Esophagus squamous epithelium (tissue), 5 donors: ENCODE results near the gene CLSTN2. TPM values are rescaled to one million over a fixed set of nuclear protein-coding genes. Genes with fewer than 3 reads are reported as not detected.

Source experiments
- DNase-seq: peaks from one replicate; lab custom pipeline; 2025; lab: John Stamatoyannopoulos, UW
- H3K27ac ChIP-seq, 4 donors: fragments of 200-600 bp; sonication (generic); one replicate each; pipeline ENCODE4 v1.5.1; 2016 to 2019; ENCODE audit warnings: mild to moderate bottlenecking in 1 of 4
- H3K27me3 ChIP-seq, 4 donors: fragments of 200-600 bp; sonication (generic); 1 replicate in 3 of 4; 2 replicates in 1 of 4; pipeline versions ENCODE4 v1.5.1 to v1.6.0; 2017 to 2021; ENCODE audit warnings: antibody characterized with exemption in 1 of 4
- H3K36me3 ChIP-seq, 3 donors: fragments of 200-600 bp; sonication (generic); one replicate each; pipeline ENCODE4 v1.5.1; 2016 to 2019
- H3K4me1 ChIP-seq, 3 donors: fragments of 200-600 bp; sonication (generic); one replicate each; pipeline ENCODE4 v1.5.1; 2017 to 2019
- H3K4me3 ChIP-seq, 4 donors: fragments of 200-600 bp; sonication (generic); 1 replicate in 3 of 4; 2 replicates in 1 of 4; pipeline ENCODE4 v1.5.1; 2016 to 2019; ENCODE audit warnings: mild to moderate bottlenecking in 2 of 4, moderate library complexity in 1 of 4
- H3K9me3 ChIP-seq, 3 donors: fragments of 200-600 bp; sonication (generic); one replicate each; pipeline ENCODE4 v1.5.1; 2016 to 2019
- CTCF ChIP-seq, 6 experiments: fragments of 450-650 bp in 4 of 6; fragments of 200-600 bp in 2 of 6; sonication (generic) in 2 of 6; IDR thresholded peaks; one replicate each; pipeline ENCODE4 v1.5.1; 2016 to 2019; ENCODE audit warnings: antibody characterized with exemption in 6 of 6, mild to moderate bottlenecking in 4 of 6, moderate library complexity in 4 of 6
- POLR2A ChIP-seq, 4 donors: fragments of 450-650 bp; IDR thresholded peaks; one replicate each; pipeline ENCODE4 v1.6.1; 2017; ENCODE audit warnings: antibody characterized with exemption in 4 of 4, mild to moderate bottlenecking in 4 of 4, moderate library complexity in 3 of 4
- WGBS, 2 donors: methylation state at CpG; one replicate each; pipeline ENCODE4 v1.1.5; 2018; 5-methylcytosine and 5-hydroxymethylcytosine counted together
- intact Hi-C: fragments of 100-400 bp; cut with DNase I; formaldehyde crosslinking; loops from one replicate; pipeline ENCODE4 v1.15.0; 2022
- total RNA-seq, 4 donors: library from RNA; depleted of rRNA; stranded (reverse); fragments of >200 nt; gene quantifications; one replicate each; pipeline ENCODE4 v1.1.0, GENCODE V29; 2016
- donor health status: DM: yes; HTN: yes; CAD: no.

CLSTN2 gene
- total RNA-seq, 4 donors from 2014 or later: 0.53 to 5.0 (median 3.1) TPM

GRCh38 chr3:140499114-140499757, 564.3 kb downstream of the CLSTN2 start:
- Histone ChIP-seq H3K27me3 (no peaks in the 10 kb centered on the region), H3K4me3 (no peak overlapping the region), H3K27ac (no peak overlapping the region), H3K36me3 (no peaks in the 10 kb centered on the region), H3K4me1 (no peaks in the 10 kb centered on the region), H3K9me3 (no peaks in the 10 kb centered on the region)
- no peak for DNase-seq
- intact Hi-C loops: no loop called here
- 15 to 26% methylated on average over 1 of the region's 1 CpG for WGBS, 2 donors
- TF ChIP-seq POLR2A (IDR thresholded peaks at IDR 0.05) (no peak), CTCF (IDR thresholded peaks at IDR 0.05) (peak in 3 of 6 experiments; percentile 8 to 44 (median 24))

DNA sequence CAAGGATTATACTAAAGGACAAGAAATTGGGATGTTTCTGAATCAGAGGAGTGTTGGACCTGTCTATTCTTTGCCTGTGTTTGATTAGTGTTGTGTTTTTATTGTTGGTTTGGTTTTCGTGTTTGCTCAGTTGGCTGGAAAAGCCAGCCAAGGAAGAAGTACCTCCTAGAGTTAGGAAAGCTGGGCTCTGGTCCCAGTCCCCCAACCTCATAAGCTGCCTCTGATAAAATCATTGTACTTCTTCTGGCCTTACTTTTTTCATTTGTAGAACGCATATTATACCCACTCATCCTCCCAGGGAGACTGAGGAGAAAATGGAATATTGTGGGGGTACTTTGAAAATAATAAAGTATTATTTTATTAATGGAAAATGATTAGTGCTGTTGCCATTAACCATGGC, 565.5 kb downstream of the CLSTN2 start:
- no peaks in the 10 kb centered on the region for H3K9me3 ChIP-seq
- no peaks in the 10 kb centered on the region for H3K27me3 ChIP-seq
- no peaks in the 10 kb centered on the region for H3K36me3 ChIP-seq
- no peak overlapping the region for H3K4me3 ChIP-seq
- intact Hi-C loops: no loop called here
- DNase-seq: no peak
- no peak overlapping the region for H3K27ac ChIP-seq
- 51 to 64% methylated on average over 2 of the region's 2 CpGs for WGBS, 2 donors
- H3K4me1 ChIP-seq: no peaks in the 10 kb centered on the region
- no peak for TF ChIP-seq CTCF (IDR thresholded peaks at IDR 0.05)
- TF ChIP-seq POLR2A (IDR thresholded peaks at IDR 0.05): no peak

GRCh38 chr3:140501061-140501769, 566.2 kb downstream of the CLSTN2 start:
- Histone ChIP-seq H3K27ac (no peak overlapping the region), H3K27me3 (no peaks in the 10 kb centered on the region), H3K4me3 (no peak overlapping the region), H3K4me1 (no peaks in the 10 kb centered on the region), H3K9me3 (no peaks in the 10 kb centered on the region), H3K36me3 (no peaks in the 10 kb centered on the region)
- intact Hi-C loops: no loop called here
- WGBS, 2 donors: 58 to 59% methylated on average over 4 of the region's 4 CpGs
- TF ChIP-seq POLR2A (IDR thresholded peaks at IDR 0.05) (no peak), CTCF (IDR thresholded peaks at IDR 0.05) (no peak)
- no peak for DNase-seq

- H3K9me3 ChIP-seq: no peaks in the 10 kb centered on the region
- intact Hi-C loops: no loop called here
- DNase-seq: no peak
- H3K27me3 ChIP-seq: peaks cover 0 to 2% (median 0%) of the 10 kb centered on the region in 4 donors
- no peaks in the 10 kb centered on the region for H3K36me3 ChIP-seq
- no peak overlapping the region for H3K27ac ChIP-seq
- H3K4me1 ChIP-seq: no peaks in the 10 kb centered on the region
- no peak overlapping the region for H3K4me3 ChIP-seq
- no peak for TF ChIP-seq POLR2A (IDR thresholded peaks at IDR 0.05)
- TF ChIP-seq CTCF (IDR thresholded peaks at IDR 0.05): no peak
Observed at GRCh38 chr3:140501770-140502364, 566.9 kb downstream of the CLSTN2 start.

DNA sequence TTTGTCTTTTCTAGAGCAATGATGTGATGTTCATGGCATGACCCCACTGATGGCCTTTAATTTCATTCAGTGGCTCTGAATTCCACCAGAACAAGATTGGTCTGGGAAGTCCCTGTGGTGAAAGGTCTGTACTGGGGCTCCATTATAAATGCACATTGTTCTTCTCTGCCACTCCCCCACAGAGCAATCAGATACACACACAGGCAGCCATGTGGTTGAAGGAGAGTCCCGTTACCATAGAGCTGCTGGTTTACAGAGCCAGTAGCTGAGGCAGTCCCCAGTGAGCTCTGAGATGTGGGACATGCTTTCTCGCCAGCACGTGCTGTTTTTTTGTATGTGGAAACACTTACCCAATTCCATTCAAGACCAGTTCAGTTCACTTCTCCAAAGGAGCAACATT, 570.2 kb downstream of the CLSTN2 start:
- H3K4me1 ChIP-seq: no peaks in the 10 kb centered on the region
- intact Hi-C loops: no loop called here
- no peak for TF ChIP-seq CTCF (IDR thresholded peaks at IDR 0.05)
- no peak for TF ChIP-seq POLR2A (IDR thresholded peaks at IDR 0.05)
- H3K4me3 ChIP-seq: no peak overlapping the region
- H3K36me3 ChIP-seq: no peaks in the 10 kb centered on the region
- WGBS, 2 donors: 29 to 52% methylated on average over 3 of the region's 3 CpGs
- H3K9me3 ChIP-seq: no peaks in the 10 kb centered on the region
- H3K27me3 ChIP-seq: peaks cover 0 to 6% (median 0%) of the 10 kb centered on the region in 4 donors
- H3K27ac ChIP-seq: no peak overlapping the region
- no peak for DNase-seq
